Suprapubic skin (tissue), 4 donors: ENCODE measurements around the gene ULBP3. TPM values are rescaled to one million over a fixed set of nuclear protein-coding genes. Genes with fewer than 3 reads are reported as not detected.

Experiments
- DNase-seq, 2 donors: peaks; one replicate each; pipeline ENCODE4 v3.0.0-alpha.2; 2019; ENCODE audit warnings: low spot score in 2 of 2
- H3K27ac ChIP-seq: fragments of 200-600 bp; sonication (generic); one replicate; pipeline ENCODE4 v1.5.1; 2019
- H3K27me3 ChIP-seq: fragments of 200-600 bp; sonication (generic); one replicate; pipeline ENCODE4 v1.5.1; 2019
- H3K36me3 ChIP-seq: fragments of 200-600 bp; sonication (generic); one replicate; pipeline ENCODE4 v1.5.1; 2019
- H3K4me1 ChIP-seq: fragments of 200-600 bp; sonication (generic); one replicate; pipeline ENCODE4 v1.5.1; 2019
- H3K4me3 ChIP-seq: fragments of 200-600 bp; sonication (generic); one replicate; pipeline ENCODE4 v1.5.1; 2019; ENCODE audit warnings: mild to moderate bottlenecking
- H3K9me3 ChIP-seq: fragments of 200-600 bp; sonication (generic); one replicate; pipeline ENCODE4 v1.5.1; 2019
- CTCF ChIP-seq, 2 donors: fragments of 200-600 bp in 1 of 2; fragments of 450-650 bp in 1 of 2; sonication (generic) in 1 of 2; IDR thresholded peaks; one replicate each; pipeline ENCODE4 v1.5.1; 2016 to 2019; ENCODE audit warnings: antibody characterized with exemption in 2 of 2, mild to moderate bottlenecking in 1 of 2, moderate library complexity in 1 of 2
- EP300 ChIP-seq: sonication (generic); formaldehyde crosslinking; IDR thresholded peaks from one replicate; pipeline ENCODE4 v1.6.1; 2017; ENCODE audit warnings: antibody characterized with exemption
- POLR2A ChIP-seq, 2 donors: fragments of 450-650 bp; IDR thresholded peaks; one replicate each; pipeline ENCODE4 v1.6.1; 2017; ENCODE audit warnings: antibody characterized with exemption in 2 of 2, mild to moderate bottlenecking in 2 of 2, moderate library complexity in 2 of 2
- POLR2AphosphoS5 ChIP-seq, 3 donors: sonication (generic); formaldehyde crosslinking; IDR thresholded peaks; one replicate each; pipeline ENCODE4 v1.6.1; 2017; ENCODE audit warnings: antibody characterized with exemption in 3 of 3
- WGBS: methylation state at CpG from one replicate; pipeline ENCODE4 v1.1.5; 2018; 5-methylcytosine and 5-hydroxymethylcytosine counted together
- total RNA-seq, 4 donors: library from RNA; depleted of rRNA; stranded (reverse); fragments of >200 nt; gene quantifications; one replicate each; pipeline ENCODE4 v1.1.0, GENCODE V29; 2016

The ULBP3 gene
- total RNA-seq, 4 donors from 2014 or later = 0.78 to 2.1 TPM; not detected in 2

GRCh38 chr6:150087336-150087735 is 18.4 kb upstream of the ULBP3 start:
- TF ChIP-seq POLR2A (IDR thresholded peaks at IDR 0.05) (no peak), CTCF (IDR thresholded peaks at IDR 0.05) (no peak)
- no peaks in the 10 kb centered on the region for H3K9me3 ChIP-seq
- no peak overlapping the region for H3K27ac ChIP-seq
- H3K27me3 ChIP-seq = peaks cover 23% of the 10 kb centered on the region
- H3K4me3 ChIP-seq = no peak overlapping the region
- WGBS = 56% methylated on average over 1 of the region's 1 CpG
- H3K36me3 ChIP-seq = no peaks in the 10 kb centered on the region
- DNase-seq = no peak
- no peaks in the 10 kb centered on the region for H3K4me1 ChIP-seq

GRCh38 chr6:150086026-150086425 is 17.1 kb upstream of the ULBP3 start:
- no peak overlapping the region for H3K4me3 ChIP-seq
- no peaks in the 10 kb centered on the region for H3K36me3 ChIP-seq
- no peak overlapping the region for H3K27ac ChIP-seq
- H3K27me3 ChIP-seq = peaks cover 23% of the 10 kb centered on the region
- no peak for TF ChIP-seq POLR2A (IDR thresholded peaks at IDR 0.05)
- no peak for TF ChIP-seq POLR2AphosphoS5 (IDR thresholded peaks at IDR 0.05)
- TF ChIP-seq CTCF (IDR thresholded peaks at IDR 0.05) = no peak
- no peak for TF ChIP-seq EP300
- no peaks in the 10 kb centered on the region for H3K4me1 ChIP-seq
- DNase-seq = no peak
- WGBS = 92% methylated on average over 7 of the region's 7 CpGs
- H3K9me3 ChIP-seq = no peaks in the 10 kb centered on the region

- Histone ChIP-seq H3K4me1 (no peaks in the 10 kb centered on the region), H3K27ac (no peak overlapping the region), H3K9me3 (no peaks in the 10 kb centered on the region), H3K27me3 (peaks cover 23% of the 10 kb centered on the region), H3K36me3 (no peaks in the 10 kb centered on the region), H3K4me3 (no peak overlapping the region)
- WGBS = 91% methylated on average over 7 of the region's 7 CpGs
- TF ChIP-seq EP300 (no peak), CTCF (IDR thresholded peaks at IDR 0.05) (no peak), POLR2A (IDR thresholded peaks at IDR 0.05) (no peak), POLR2AphosphoS5 (IDR thresholded peaks at IDR 0.05) (no peak)
- no peak for DNase-seq
Observed at GRCh38 chr6:150084426-150084825, 15.5 kb upstream of the ULBP3 start.

- peaks cover 20% of the 10 kb centered on the region for H3K27me3 ChIP-seq
- no peak for TF ChIP-seq CTCF (IDR thresholded peaks at IDR 0.05)
- 86% methylated on average over 3 of the region's 3 CpGs for WGBS
Observed at GRCh38 chr6:150083839-150084238, 14.9 kb upstream of the ULBP3 start.

GRCh38 chr6:150081702-150082101 is 12.8 kb upstream of the ULBP3 start:
- WGBS = 72% methylated on average over 4 of the region's 4 CpGs
- no peaks in the 10 kb centered on the region for H3K36me3 ChIP-seq

More at GRCh38 chr6:150083839-150084238, 14.9 kb upstream of the ULBP3 start:
- Histone ChIP-seq H3K36me3 (no peaks in the 10 kb centered on the region), H3K4me3 (no peak overlapping the region), H3K27ac (no peak overlapping the region), H3K4me1 (no peaks in the 10 kb centered on the region), H3K9me3 (no peaks in the 10 kb centered on the region)
- peak in 1 of 2 donors; percentile 29 for DNase-seq

More at GRCh38 chr6:150081702-150082101, 12.8 kb upstream of the ULBP3 start:
- TF ChIP-seq CTCF (IDR thresholded peaks at IDR 0.05) (no peak), POLR2A (IDR thresholded peaks at IDR 0.05) (no peak), POLR2AphosphoS5 (IDR thresholded peaks at IDR 0.05) (no peak), EP300 (no peak)
- H3K27ac ChIP-seq = no peak overlapping the region
- DNase-seq = no peak
- no peaks in the 10 kb centered on the region for H3K9me3 ChIP-seq
- H3K4me3 ChIP-seq = no peak overlapping the region
- H3K4me1 ChIP-seq = no peaks in the 10 kb centered on the region
- peaks cover 21% of the 10 kb centered on the region for H3K27me3 ChIP-seq
